Calu3 (cell line): Measurements from ENCODE around the gene MOCOS. TPM values are rescaled to one million over a fixed set of nuclear protein-coding genes. Genes with fewer than 3 reads are reported as not detected.
"Not testable (repeated sequence)": the region's sequence is repeated elsewhere in the genome, so short reads cannot be mapped to it uniquely, and the experiment has no call there.

Experiments
- BruUV-seq: library from RNA; stranded (reverse); fragments of 400-500 nt; replicated peaks from 2 replicates; lab custom pipeline; 2021; lab: Mats Ljungman, UMichigan
- CTCF ChIA-PET: fragments of 300-600 bp; sonication (Branson Sonifier 250); formaldehyde crosslinking; loops from one replicate; lab custom pipeline; 2022; ENCODE audit warnings: antibody characterized with exemption; lab: Charles Lee
- DNase-seq: peaks from one replicate; pipeline ENCODE4 v3.0.0; 2022
- H3K27ac Mint-ChIP-seq: one replicate; pipeline ENCODE4 v1.8.0; 2022; ENCODE audit warnings: mixed read lengths; ENCODE audit not compliant: unreplicated experiment
- H3K27me3 Mint-ChIP-seq: one replicate; pipeline ENCODE4 v1.8.0; 2022; ENCODE audit warnings: mixed read lengths; ENCODE audit not compliant: unreplicated experiment
- H3K36me3 Mint-ChIP-seq: one replicate; pipeline ENCODE4 v1.8.0; 2022; ENCODE audit warnings: mild to moderate bottlenecking, moderate library complexity, mixed read lengths; ENCODE audit not compliant: insufficient read depth, unreplicated experiment
- H3K4me1 Mint-ChIP-seq: one replicate; pipeline ENCODE4 v1.8.0; 2022; ENCODE audit warnings: mild to moderate bottlenecking, low read depth, mixed read lengths; ENCODE audit not compliant: unreplicated experiment
- H3K4me3 Mint-ChIP-seq: one replicate; pipeline ENCODE4 v1.8.0; 2022; ENCODE audit warnings: mild to moderate bottlenecking, low read depth, moderate library complexity, mixed read lengths; ENCODE audit not compliant: unreplicated experiment
- H3K9me3 Mint-ChIP-seq: one replicate; pipeline ENCODE4 v1.8.0; 2022; ENCODE audit warnings: low read depth, mixed read lengths; ENCODE audit not compliant: unreplicated experiment
- intact Hi-C: fragments of 100-400 bp; cut with micrococcal nuclease; formaldehyde crosslinking; loops from one replicate; pipeline ENCODE4 v1.10.0; 2022; ENCODE audit not compliant: unreplicated experiment
- total RNA-seq: library from RNA; stranded (reverse); gene quantifications from 2 replicates; pipeline ENCODE4 v1.2.3, GENCODE V29; 2022
- TF ChIP-seq, protein P1 (sequence below): fragments of 200-600 bp; IDR thresholded peaks from one replicate; pipeline ENCODE4 v1.8.0; 2022; ENCODE audit warnings: antibody characterized with exemption; ENCODE audit not compliant: unreplicated experiment

The MOCOS gene
- total RNA-seq, 1 experiment from 2014 or later: 24.5 TPM

DNA sequence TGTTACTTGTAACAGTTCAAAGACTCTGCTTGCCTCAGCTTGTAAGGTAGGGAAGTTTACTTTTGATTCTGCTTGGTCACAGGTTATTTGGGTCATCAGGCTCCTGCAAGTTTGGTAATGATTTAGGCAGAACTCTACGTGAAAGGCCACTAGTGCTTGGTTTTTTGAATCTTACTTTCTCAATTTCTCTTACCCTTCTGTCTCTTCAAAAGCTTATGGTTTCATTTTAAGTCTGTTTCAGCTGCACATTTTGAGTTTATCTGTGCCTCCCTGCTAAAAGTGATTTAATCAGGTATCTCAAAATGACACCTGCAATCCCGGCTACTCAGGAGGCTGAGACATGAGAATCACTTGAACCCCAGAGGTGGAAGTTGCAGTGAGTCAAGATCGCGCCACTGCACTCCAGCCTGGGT is 26.3 kb upstream of the MOCOS start:
- Mint-ChIP-seq H3K9me3 (no peaks in the 10 kb centered on the region), H3K4me3 (no peak overlapping the region), H3K27ac (no peak overlapping the region), H3K27me3 (no peaks in the 10 kb centered on the region), H3K36me3 (peaks cover 13% of the 10 kb centered on the region), H3K4me1 (no peaks in the 10 kb centered on the region)
- no TSS peak for BruUV-seq
- intact Hi-C loops: no loop called here
- CTCF ChIA-PET: interaction anchor here (0.6 kb wide), 1 partner anchor 41 kb away, joined by 3 read pairs; no protein-coding TSS in a partner anchor
- no peak for DNase-seq
- TF ChIP-seq, protein P1, sequence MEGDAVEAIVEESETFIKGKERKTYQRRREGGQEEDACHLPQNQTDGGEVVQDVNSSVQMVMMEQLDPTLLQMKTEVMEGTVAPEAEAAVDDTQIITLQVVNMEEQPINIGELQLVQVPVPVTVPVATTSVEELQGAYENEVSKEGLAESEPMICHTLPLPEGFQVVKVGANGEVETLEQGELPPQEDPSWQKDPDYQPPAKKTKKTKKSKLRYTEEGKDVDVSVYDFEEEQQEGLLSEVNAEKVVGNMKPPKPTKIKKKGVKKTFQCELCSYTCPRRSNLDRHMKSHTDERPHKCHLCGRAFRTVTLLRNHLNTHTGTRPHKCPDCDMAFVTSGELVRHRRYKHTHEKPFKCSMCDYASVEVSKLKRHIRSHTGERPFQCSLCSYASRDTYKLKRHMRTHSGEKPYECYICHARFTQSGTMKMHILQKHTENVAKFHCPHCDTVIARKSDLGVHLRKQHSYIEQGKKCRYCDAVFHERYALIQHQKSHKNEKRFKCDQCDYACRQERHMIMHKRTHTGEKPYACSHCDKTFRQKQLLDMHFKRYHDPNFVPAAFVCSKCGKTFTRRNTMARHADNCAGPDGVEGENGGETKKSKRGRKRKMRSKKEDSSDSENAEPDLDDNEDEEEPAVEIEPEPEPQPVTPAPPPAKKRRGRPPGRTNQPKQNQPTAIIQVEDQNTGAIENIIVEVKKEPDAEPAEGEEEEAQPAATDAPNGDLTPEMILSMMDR: no peak

GRCh38 chr18:36162981-36163380 is 24.3 kb upstream of the MOCOS start:
- no peak overlapping the region for H3K27ac Mint-ChIP-seq
- no peaks in the 10 kb centered on the region for H3K27me3 Mint-ChIP-seq
- BruUV-seq: no TSS peak
- intact Hi-C loops: no loop called here
- no peaks in the 10 kb centered on the region for H3K4me1 Mint-ChIP-seq
- CTCF ChIA-PET: no interaction called here
- TF ChIP-seq, protein P1: no peak
- H3K4me3 Mint-ChIP-seq: no peak overlapping the region
- peaks cover 13% of the 10 kb centered on the region for H3K36me3 Mint-ChIP-seq
- DNase-seq: no peak
- H3K9me3 Mint-ChIP-seq: no peaks in the 10 kb centered on the region

DNA sequence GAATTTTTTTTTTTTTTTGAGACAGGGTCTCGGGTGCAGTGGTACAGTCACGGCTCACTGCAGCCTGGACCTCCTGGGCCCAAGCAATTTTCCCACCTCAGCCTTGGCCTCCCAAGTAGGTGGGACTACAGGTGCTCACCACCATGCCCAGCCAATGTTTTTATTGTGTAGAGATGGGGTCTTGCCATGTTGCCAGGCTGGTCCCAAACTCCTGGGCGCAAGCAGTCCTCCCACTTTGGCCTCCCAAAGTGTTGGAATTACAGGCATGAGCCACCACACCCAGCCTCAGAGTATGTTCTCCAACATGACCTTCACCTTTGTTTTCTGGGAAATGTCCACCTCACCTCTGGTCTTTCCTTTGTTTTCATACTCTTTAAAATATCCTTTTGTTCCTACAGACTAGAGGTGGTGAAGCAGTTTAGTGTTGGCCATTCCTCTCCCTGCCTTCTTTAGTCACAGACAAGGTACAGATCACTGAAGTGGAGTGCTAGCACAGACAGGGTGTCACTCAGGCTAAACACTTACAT is 19.5 kb upstream of the MOCOS start:
- Mint-ChIP-seq H3K9me3 (no peaks in the 10 kb centered on the region), H3K4me3 (no peak overlapping the region), H3K27me3 (no peaks in the 10 kb centered on the region), H3K36me3 (peaks cover 35% of the 10 kb centered on the region), H3K4me1 (no peaks in the 10 kb centered on the region), H3K27ac (no peak overlapping the region)
- BruUV-seq: no TSS peak
- TF ChIP-seq, protein P1: no peak
- CTCF ChIA-PET: no interaction called here
- DNase-seq: no peak
- intact Hi-C loops: no loop called here

- H3K27me3 Mint-ChIP-seq, H3K27ac Mint-ChIP-seq, DNase-seq, H3K4me3 Mint-ChIP-seq, H3K4me1 Mint-ChIP-seq, intact Hi-C loops, BruUV-seq, CTCF ChIA-PET, H3K9me3 Mint-ChIP-seq: not testable (repeated sequence)
- peaks cover 30% of the 10 kb centered on the region for H3K36me3 Mint-ChIP-seq
Observed at GRCh38 chr18:36168296-36168695, 19.0 kb upstream of the MOCOS start.

GRCh38 chr18:36169938-36170337 is 17.4 kb upstream of the MOCOS start:
- Mint-ChIP-seq H3K36me3 (peaks cover 35% of the 10 kb centered on the region), H3K4me1 (no peaks in the 10 kb centered on the region), H3K27me3 (no peaks in the 10 kb centered on the region), H3K9me3 (no peaks in the 10 kb centered on the region), H3K4me3 (no peak overlapping the region), H3K27ac (no peak overlapping the region)
- CTCF ChIA-PET: interaction anchor here (0.8 kb wide), 1 partner anchor 47 kb away, joined by 4 read pairs; no protein-coding TSS in a partner anchor
- DNase-seq: no peak
- no TSS peak for BruUV-seq
- TF ChIP-seq, protein P1: no peak
- intact Hi-C loops: no loop called here
